ENCODE measurements around the gene ELF2.
"Not testable (repeated sequence)": the region's sequence is repeated elsewhere in the genome, so short reads cannot be mapped to it uniquely, and the experiment has no call there.

The ELF2 gene

DNA sequence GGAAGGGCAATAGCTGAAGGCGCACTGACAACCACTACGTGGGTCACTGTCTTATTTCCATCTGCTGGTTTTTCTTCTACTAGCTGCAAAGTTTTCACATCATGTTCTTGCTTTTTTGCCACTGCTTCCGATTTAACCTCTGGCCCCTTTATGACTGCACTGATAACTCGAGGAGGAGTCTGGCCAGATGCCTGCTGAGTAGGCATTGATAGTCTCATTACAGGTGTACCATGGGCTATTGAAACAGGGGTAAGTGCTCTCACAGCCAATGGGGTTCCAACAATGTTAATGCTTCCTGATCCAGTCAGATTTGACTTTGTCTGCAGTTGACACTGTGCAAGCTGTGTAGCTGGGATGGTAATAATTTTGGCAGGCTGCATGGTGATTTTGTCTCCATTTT is 118.0 kb downstream of the ELF2 start:
- DNase-seq: peak; percentile 0

GRCh38 chr4:139054791-139055505 is 122.1 kb downstream of the ELF2 start:
- DNase-seq: no peak

- no peak for DNase-seq
These were observed 123.1 kb downstream of the ELF2 start for GRCh38 chr4:139053909-139054308.

DNA sequence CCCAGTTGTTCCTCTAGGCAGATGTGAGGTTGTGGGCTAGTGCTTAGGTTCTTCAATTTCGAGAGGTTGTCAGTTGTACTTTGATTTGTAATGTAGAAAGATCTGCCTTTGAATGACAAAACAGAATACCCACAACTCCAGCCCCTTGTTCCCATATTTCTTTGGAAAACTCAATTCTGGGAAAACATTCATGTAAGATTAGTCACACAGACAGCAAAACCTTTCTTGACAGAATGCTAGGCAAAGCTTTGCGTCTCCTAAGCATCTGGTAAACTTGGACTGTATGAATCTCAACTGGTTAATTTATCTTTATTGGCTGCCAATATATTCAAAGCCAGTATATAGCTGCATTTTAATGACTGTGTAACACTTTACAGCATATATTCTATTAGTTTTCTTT is 126.6 kb downstream of the ELF2 start:
- DNase-seq: no peak

DNA sequence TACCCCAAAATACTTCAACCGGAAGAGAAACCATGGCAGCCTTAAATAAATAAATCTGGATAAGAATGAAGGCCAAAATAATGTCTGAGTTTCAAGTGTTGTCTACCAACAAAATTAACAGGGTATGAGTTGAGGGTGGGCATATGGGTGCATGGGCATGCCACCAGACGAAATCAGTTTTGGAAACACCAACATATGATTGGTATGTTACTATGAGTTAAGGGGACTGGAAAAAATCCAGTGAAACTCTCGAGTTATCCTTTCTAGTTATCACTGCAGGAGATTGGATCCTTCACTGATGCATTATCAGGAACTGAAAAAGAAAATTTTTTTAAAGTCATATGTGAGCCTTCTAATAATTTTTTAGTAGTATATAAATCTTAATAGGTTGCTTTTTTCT is 129.0 kb downstream of the ELF2 start:
- no peak for DNase-seq

DNA sequence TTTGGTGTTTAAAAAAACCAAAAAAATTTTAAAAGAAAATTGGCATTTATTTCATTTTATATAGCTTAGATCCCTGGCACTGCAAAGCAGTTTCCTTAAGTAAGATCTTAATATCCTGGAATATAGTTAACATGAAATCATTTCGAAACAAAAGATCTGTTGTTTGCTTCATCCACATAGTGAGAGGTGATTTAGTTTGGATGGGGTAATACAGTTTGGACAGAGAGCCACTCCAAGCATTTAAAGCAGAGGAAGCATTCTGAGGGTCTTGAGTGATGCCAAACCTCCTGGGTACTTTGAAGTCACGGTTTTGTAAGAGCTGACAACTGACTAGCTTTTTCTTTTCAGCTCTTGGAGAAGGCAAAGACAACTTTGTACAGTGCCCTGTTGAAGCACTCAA is 132.7 kb downstream of the ELF2 start:
- no peak for DNase-seq

DNA sequence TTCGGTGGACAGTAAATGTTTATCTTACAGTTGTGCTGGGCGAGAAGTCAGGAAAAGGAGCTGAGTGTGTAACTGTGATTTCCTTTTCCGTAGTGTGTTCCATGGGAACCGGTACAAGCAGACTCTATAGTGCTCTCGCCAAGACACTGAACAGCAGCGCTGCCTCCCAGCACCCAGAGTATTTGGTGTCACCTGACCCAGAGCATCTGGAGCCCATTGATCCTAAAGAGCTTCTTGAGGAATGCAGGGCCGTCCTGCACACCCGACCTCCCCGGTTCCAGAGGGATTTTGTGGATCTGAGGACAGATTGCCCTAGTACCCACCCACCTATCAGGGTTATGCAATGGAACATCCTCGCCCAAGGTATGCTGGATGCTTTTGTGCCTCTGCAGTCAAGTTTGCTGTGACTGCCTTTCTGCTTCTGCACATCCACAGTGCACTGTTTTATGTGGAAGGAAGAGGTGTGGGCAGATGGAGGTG is 134.0 kb downstream of the ELF2 start:
- DNase-seq: no peak

GRCh38 chr4:139038874-139039443 is 138.1 kb downstream of the ELF2 start:
- no peak for DNase-seq

GRCh38 chr4:139036885-139037284 is 140.1 kb downstream of the ELF2 start:
- no peak for DNase-seq

- DNase-seq: no peak
These were observed 141.4 kb downstream of the ELF2 start for GRCh38 chr4:139035650-139036049.

DNA sequence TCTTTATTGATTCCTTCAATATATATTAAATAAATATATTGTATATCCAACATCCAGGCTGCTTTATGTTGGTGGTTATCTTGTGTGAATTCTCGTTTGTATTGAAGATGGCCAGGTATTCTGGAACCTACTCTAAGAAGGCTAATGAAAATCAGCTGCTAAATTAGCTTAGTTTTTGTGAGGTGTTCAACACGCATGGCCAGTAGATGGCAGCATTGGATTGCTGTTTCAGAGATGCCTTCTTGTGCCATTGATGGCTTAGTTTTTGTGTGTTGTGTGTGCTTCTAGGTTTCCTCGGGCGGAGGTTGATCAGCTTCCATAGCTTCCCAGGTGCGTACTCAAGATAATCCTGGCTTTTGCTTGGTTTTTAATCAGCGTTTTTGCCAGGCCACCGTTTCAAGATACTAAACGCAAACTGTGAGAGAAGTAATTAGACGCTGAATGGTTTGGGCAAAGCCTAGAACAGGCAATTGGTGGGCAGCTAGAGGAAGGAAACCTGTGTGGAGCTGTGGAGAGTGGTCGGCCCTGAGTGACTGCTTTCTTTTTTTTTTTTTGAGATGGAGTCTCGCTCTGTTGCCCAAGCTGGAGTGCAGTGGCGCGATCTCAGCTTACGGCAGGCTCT is 146.3 kb downstream of the ELF2 start:
- DNase-seq: peak; percentile 60

GRCh38 chr4:139029866-139030363 is 147.1 kb downstream of the ELF2 start:
- not testable (repeated sequence) for DNase-seq

- DNase-seq: peak; percentile 81
These were observed 148.8 kb downstream of the ELF2 start for GRCh38 chr4:139028191-139028661.

DNA sequence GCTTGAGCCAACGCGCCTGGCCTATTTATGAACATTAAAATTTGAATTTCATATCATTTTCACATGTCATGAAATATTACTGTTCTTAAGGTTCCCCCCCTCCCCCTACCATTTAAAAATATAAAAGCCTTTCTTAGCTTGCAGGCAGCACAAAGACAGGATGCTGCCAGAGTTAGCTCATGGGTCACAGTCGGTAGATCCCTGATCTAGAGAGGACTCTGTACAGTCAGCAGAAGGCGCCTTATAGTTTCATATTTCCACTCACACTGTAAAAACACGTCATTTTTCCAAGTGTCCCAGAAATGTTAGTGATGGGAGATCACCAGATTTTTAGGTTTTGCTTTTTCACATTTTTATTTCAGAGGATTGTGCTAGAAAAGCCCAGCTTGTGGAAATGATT is 149.2 kb downstream of the ELF2 start:
- DNase-seq: no peak

GRCh38 chr4:139025841-139026240 is 151.2 kb downstream of the ELF2 start:
- no peak for DNase-seq

DNA sequence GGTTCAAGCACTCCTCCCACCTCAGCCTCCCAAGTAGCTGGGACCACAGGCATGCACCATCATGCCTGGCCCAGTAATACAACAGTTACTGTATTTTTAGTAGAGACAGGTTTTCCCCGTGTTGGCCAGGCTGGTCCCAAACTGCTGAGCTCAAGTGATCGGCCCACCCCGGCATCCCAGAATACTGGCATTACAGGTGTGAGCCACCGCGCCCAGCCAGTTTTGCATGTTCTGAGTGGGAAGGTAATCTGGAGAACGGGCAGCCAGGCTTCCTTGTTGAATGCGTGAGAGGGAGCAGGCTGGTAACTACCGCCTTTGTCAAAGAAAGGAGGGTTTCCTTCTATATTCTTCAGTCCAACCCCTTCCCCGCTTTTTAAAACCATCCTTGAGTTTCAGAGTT is 152.3 kb downstream of the ELF2 start:
- no peak for DNase-seq

DNA sequence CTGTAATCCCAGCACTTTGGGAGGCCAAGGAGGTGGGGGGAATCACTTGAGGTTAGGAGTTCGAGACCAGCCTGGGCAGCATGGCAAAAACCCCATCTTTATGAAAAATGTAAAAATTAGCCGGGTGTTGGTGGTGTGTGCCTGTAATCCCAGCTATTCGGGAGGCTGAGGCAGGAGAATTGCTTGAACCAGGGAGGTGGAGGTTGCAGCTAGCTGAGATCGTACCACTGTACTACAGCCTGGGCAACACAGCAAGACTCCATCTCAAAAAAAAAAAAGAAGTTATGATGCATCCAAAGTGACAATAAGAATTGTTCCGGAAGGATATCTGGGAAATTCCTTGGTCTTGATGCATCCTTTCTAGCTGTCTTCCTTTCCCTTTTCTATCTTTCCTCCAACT is 154.2 kb downstream of the ELF2 start:
- no peak for DNase-seq

- not testable (repeated sequence) for DNase-seq
These were observed 155.9 kb downstream of the ELF2 start for GRCh38 chr4:139021071-139021470.

DNA sequence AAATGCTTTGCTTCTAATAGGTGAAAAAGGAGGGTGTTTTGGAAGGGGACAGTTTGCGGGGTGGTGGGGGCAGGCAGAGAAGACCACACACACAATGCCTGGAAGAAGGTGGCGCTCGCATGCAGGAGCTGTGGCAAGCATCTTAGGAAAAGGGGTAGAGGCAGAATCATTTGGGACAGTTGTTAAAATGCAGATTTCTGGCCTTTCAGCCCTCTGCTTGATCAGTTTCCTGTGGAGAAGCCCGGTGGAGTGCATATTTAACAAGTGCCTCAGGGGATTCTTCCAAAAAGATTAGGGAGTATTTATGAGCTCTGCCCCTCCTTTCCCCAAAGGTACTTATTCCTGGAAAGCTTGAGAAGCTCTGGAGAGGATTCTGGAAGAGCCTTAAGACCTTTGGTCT is 156.6 kb downstream of the ELF2 start:
- no peak for DNase-seq

- DNase-seq: no peak
These were observed 157.9 kb downstream of the ELF2 start for GRCh38 chr4:139018971-139019758.

GRCh38 chr4:139018501-139018900 is 158.5 kb downstream of the ELF2 start:
- DNase-seq: no peak

DNA sequence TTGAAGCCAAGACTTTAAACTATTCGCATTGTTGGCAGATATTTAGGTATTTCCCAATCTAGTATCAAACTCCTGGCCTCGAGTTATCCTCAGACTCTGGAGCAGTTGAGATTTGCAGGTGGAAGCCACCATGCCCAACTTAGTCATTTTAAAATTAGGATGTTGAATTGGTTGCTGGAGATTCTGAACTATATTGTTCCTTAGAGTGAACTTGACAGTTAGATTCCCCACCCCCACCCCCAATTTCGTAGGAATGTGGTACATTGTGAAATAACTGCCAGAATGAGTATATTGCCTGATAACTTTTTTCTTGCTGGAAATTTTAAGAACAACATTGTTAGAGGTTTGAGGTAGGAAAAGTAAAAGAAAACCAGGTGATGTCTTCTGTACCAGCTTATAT is 159.2 kb downstream of the ELF2 start:
- no peak for DNase-seq

GRCh38 chr4:139015948-139016471 is 161.0 kb downstream of the ELF2 start:
- DNase-seq: peak; percentile 53

Measured in NCI-H146 (cell line).